ENCODE data around the gene F12. TPM values are rescaled to one million over a fixed set of nuclear protein-coding genes. Genes with fewer than 3 reads are reported as not detected.

F12 gene
- total and polyA plus RNA-seq, 2 of the 8 experiments (the other 6 are each of a cell fraction or from before 2014, with no cell fraction given) = 6.5 to 7.8 TPM

- peak overlapping the region; percentile 96; the same call in 1 of the 2 replicates for H2BK15ac ChIP-seq (ENCODE audit: low read length)
- H4K91ac ChIP-seq (replicated peaks; ENCODE audit: insufficient read length, low read length) = no peak overlapping the region
- peaks cover 19% of the 10 kb centered on the region; the same call in 1 of the 2 replicates for H3K23me2 ChIP-seq (ENCODE audit: low read depth, low read length)
- no peak overlapping the region for H3K9ac ChIP-seq (replicated peaks in 1 of 4; ENCODE audit: extremely low read depth in 1 of 4, low read depth in 3 of 4, low read length in 3 of 4)
- FAIRE-seq (no peak), DNase-seq (ENCODE audit: low read depth in 1 of 2, low spot score in 2 of 2) (no peak)
- no peak overlapping the region for H3K56ac ChIP-seq (replicated peaks; ENCODE audit: insufficient read length, low read depth, low read length)
- H3K79me1 ChIP-seq (ENCODE audit: low read depth, low read length) = peaks cover 7% of the 10 kb centered on the region; the same call in 1 of the 2 replicates
- H3K27ac ChIP-seq (ENCODE audit: low read depth, low read length) = peak overlapping the region; percentile 60; the same call in 1 of the 2 replicates
- H3K4me2 ChIP-seq (ENCODE audit: insufficient read depth in 1 of 2, low read depth in 2 of 2, low read length in 2 of 2) = peak overlapping the region; percentile 53 to 54
- 0 out of 2 replicates have a peak overlapping the region, but pooled peaks have one; percentile 75 for H2AK5ac ChIP-seq (ENCODE audit: low read depth, low read length)
- H3K4me1 ChIP-seq (replicated peaks in 1 of 4; ENCODE audit: control insufficient read depth in 3 of 4, insufficient read depth in 4 of 4, low read length in 3 of 4) = peaks cover 8 to 39% (median 32%) of the 10 kb centered on the region in 4 experiments
- H3K18ac ChIP-seq (ENCODE audit: extremely low read depth, low read length) = peak overlapping the region; percentile 83; the same call in 1 of the 2 replicates
- H3K36me3 ChIP-seq (ENCODE audit: control insufficient read depth in 2 of 4, insufficient read depth in 4 of 4, low read length in 3 of 4) = no peaks in the 10 kb centered on the region
- H3K27me3 ChIP-seq (replicated peaks in 1 of 4; ENCODE audit: control insufficient read depth in 3 of 4, extremely low read depth in 1 of 4, insufficient read depth in 3 of 4, low read length in 3 of 4) = peaks cover 1 to 14% (median 12%) of the 10 kb centered on the region in 4 experiments; a peak in 4 of 7 replicates
- H3K4ac ChIP-seq (replicated peaks; ENCODE audit: insufficient read length, low read depth, low read length) = no peak overlapping the region
- peak overlapping the region; percentile 69; the same call in 1 of the 2 replicates for H2BK5ac ChIP-seq (ENCODE audit: low read depth, low read length)
- peak overlapping the region in 1 of 4 experiments; percentile 43; a peak in 1 of 8 replicates for H3K4me3 ChIP-seq (ENCODE audit: extremely low read depth in 1 of 4, insufficient read depth in 2 of 4, low read depth in 3 of 4, low read length in 4 of 4)
- peaks cover 0 to 8% of the 10 kb centered on the region in 2 experiments for H4K20me1 ChIP-seq (replicated peaks in 1 of 2; ENCODE audit: control insufficient read depth in 1 of 2, insufficient read depth in 2 of 2, low read length in 2 of 2)
- no peak overlapping the region; the same call in 1 of the 2 replicates for H2AFZ ChIP-seq (ENCODE audit: low read length)
- CTCF ChIA-PET (ENCODE audit: partially characterized antibody) = interaction anchor here (0.6 to 16.9 kb wide), 30 partner anchors 9 to 719 kb away, joined by 3 to 363 read pairs (median 6); partner anchors contain the start of genes GRK6, LMAN2, MXD3 and PFN3
- no peak overlapping the region for H2BK12ac ChIP-seq (ENCODE audit: low read depth, low read length)
- H3K23ac ChIP-seq (ENCODE audit: insufficient read length) = no peak overlapping the region
- H4K5ac ChIP-seq (ENCODE audit: insufficient read length, low read depth, low read length) = no peak overlapping the region
- no peak overlapping the region for H3K14ac ChIP-seq (ENCODE audit: insufficient read length)
- no peaks in the 10 kb centered on the region for H3K79me2 ChIP-seq (ENCODE audit: control insufficient read depth in 1 of 2, insufficient read depth in 2 of 2, low read length in 2 of 2)
- H2BK20ac ChIP-seq (ENCODE audit: low read length) = no peak overlapping the region
- POLR2A ChIA-PET (ENCODE audit: partially characterized antibody) = interaction anchor here (0.6 to 4.4 kb wide), 11 partner anchors 9 to 814 kb away, joined by 3 to 18 read pairs (median 3); partner anchors contain the start of gene LMAN2
- 82% methylated on average over 11 of the region's 11 CpGs; no CpG with 5 or more reads in 1 of the 2 experiments for WGBS, 2 experiments (ENCODE audit: extremely low coverage in 1 of 2, insufficient coverage in 1 of 2, insufficient read length in 1 of 2, insufficient replicate concordance in 2 of 2, low coverage in 1 of 2, low lambda C conversion rate in 2 of 2, missing lambda C conversion rate in 1 of 2)
- no peak overlapping the region for H4K8ac ChIP-seq (ENCODE audit: extremely low read depth, insufficient read depth, low read length)
- H2BK120ac ChIP-seq (replicated peaks; ENCODE audit: low read depth, low read length) = no peak overlapping the region
- H3K9me3 ChIP-seq (ENCODE audit: insufficient read depth in 2 of 2, low read depth in 1 of 2, low read length in 1 of 2) = no peaks in the 10 kb centered on the region
- TF ChIP-seq CEBPB (IDR thresholded peaks at IDR 0.05; ENCODE audit: low read depth, low read length) (no peak), POLR2A (IDR thresholded peaks at IDR 0.05; ENCODE audit: control extremely low read depth in 1 of 2, low read depth in 2 of 2, low read length in 2 of 2) (no peak), MAFK (IDR thresholded peaks at IDR 0.05; ENCODE audit: low read depth, low read length) (no peak)
These were observed 39.5 kb downstream of the F12 start for GRCh38 chr5:177369645-177370440.
